Iris pigment epithelial cell (primary cell): ENCODE results near the gene IBA57.
"Not testable (repeated sequence)": the region's sequence is repeated elsewhere in the genome, so short reads cannot be mapped to it uniquely, and the experiment has no call there.

Source experiments
- DNase-seq: peaks from one replicate; pipeline ENCODE4 v3.0.0-alpha.2; 2011; ENCODE audit warnings: low read depth

Gene IBA57

DNA sequence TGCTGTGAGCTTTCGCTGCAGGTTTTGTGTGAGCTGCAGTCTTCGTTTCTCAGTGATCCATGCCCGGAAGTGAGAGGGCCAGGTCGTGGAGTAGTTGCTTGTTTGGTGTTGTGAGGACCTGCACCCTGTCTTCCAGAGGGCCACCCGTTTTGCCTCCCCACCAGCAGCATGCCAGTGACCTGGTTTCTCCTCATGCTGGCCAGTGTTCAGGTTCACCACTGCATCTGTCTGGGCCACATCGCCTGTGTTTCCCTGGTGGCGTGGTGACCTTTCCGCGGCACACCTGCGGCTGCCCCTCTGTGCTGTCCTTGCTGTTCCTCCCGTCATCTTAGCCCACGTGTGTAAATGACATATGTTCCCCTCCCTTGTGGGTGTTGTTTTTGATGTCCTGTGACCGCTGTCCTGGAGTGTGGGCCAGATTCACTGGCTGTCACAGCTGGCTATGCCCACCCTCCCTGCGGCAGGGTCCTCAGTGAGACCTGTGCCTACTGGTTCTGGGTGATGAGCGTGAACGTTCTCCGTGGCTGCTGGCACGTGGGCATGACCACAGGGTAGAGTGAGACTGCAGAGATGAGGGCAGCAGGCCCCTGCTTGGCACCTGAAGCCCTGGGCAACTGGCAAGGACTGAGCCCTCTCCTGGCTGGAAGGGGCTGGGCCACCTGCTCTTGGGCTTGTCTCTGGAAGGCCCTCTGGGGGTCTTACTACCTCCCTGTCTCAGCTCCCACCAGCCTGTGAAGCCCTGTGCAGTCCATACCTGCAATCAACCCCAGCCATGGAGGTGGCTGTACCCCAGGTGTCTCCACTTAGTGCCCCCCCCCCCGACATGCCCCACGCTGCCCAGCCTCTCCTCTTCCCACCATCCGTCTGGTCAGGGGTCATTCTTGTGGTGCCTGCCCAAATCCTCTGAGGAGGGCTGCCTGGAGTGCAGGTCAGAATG is 7.3 kb downstream of the IBA57 start:
- no peak for DNase-seq

DNA sequence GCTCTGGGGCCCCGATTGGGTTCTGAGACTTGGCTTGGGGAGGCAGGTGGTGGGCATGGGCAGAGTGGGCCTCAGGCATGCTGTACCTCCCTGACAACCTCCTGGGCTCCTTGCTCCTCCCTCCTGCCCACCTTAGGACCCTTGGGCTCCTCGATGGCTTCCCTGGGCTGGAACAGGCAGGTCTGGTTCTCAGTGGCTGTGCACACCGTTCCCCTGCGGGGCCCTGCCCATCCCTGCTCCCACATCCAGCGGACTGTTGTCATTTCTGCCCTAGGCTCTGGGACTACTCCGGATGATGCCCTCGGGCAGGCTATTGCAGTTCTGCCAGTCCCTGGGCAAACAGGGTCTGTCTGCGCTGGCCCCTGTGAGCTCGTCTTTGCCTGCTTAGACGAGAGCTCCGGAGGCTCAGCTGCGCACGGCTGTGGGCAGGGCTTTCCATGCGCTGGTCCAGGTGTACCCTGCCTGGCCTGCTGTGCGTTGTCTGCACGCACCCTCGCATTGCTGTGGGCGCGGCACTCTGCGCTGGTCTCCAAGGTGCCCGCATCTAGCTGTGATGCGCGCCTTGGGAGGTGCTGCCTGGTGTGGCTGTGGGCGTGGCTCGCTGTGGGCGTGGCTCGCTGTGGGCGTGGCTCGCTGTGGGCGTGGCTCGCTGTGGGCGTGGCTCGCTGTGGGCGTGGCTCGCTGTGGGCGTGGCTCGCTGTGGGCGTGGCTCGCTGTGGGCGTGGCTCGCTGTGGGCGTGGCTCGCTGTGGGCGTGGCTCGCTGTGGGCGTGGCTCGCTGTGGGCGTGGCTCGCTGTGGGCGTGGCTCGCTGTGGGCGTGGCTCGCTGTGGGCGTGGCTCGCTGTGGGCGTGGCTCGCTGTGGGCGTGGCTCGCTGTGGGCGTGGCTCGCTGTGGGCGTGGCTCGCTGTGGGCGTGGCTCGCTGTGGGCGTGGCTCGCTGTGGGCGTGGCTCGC is 8.2 kb downstream of the IBA57 start:
- DNase-seq: not testable (repeated sequence)

DNA sequence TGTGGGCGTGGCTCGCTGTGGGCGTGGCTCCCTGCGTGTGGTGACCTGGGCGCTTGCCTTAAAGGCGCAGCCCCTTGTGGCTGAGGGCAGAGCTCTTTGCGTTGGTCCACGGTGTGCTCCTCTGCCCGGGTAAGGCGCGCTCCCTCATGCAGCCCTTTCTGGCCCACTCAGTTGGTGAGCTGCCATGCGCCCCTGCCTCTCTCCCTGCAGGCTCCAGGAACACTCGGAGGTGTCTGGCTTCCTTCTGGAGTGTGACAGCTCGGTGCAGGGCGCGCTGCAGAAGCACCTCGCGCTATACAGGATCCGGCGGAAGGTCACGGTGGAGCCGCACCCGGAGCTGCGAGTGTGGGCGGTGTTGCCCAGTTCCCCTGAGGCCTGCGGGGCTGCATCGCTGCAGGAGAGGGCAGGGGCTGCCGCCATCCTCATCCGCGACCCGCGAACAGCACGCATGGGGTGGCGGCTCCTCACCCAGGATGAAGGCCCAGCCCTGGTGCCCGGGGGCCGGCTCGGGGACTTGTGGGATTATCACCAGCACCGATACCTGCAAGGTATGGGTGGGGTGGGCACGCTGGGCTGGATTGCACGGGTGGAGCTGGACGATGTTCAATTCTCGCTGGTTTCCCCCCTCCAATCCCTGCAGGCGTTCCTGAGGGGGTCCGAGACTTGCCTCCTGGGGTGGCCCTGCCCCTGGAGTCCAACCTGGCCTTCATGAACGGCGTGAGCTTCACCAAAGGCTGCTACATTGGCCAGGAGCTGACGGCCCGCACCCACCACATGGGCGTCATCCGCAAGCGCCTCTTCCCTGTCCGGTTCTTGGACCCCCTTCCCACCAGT is 9.1 kb downstream of the IBA57 start:
- no peak for DNase-seq

DNA sequence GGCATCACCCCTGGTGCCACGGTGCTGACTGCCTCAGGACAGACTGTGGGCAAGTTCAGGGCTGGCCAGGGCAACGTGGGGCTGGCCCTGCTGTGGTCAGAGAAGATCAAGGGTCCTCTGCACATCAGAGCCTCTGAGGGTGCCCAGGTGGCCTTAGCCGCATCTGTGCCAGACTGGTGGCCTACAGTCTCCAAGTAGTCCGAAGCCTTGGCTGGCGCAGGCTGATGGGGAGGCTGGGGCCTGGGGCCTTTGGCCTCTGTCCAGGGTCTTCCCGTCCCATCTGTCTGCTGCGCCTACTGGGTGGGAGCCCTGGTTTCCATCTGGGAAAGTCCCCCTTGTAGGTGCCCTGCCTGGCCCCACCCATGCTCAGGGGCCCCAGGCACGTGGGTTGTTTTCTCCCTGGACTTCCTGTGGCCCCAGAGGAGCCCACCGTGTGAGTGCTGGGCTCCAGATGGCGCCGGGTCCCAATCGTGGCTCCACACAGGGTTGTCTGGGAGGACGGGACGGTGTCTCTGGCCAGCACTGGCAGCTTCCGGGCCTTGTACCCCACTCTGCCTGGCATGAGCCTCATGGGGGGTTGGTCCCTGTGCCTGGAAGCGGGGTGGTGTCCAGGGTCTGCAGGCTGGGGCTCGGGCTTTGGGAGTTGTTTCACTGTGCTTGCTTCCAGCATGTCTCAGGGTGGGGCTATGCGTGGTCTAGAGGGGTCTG is 9.9 kb downstream of the IBA57 start:
- DNase-seq: no peak

DNA sequence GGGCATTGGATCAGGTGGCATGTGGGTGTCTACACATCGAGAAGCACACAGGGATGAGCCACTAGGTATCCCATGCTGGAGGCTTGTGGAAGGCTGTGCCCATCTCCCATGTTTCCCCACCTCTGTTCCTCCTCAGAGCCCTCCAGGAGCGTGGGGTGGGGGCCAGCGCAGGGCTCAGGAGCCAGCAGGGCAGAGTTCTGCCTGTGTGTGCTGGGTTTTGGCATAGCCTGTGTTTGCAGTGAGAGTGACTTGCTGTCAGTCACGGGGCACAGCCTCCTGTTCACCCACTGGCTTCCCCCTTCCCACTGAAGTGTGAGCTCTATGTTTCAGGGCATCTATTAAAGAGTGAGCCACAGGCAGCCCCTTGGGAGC is 10.4 kb downstream of the IBA57 start:
- DNase-seq: no peak

DNA sequence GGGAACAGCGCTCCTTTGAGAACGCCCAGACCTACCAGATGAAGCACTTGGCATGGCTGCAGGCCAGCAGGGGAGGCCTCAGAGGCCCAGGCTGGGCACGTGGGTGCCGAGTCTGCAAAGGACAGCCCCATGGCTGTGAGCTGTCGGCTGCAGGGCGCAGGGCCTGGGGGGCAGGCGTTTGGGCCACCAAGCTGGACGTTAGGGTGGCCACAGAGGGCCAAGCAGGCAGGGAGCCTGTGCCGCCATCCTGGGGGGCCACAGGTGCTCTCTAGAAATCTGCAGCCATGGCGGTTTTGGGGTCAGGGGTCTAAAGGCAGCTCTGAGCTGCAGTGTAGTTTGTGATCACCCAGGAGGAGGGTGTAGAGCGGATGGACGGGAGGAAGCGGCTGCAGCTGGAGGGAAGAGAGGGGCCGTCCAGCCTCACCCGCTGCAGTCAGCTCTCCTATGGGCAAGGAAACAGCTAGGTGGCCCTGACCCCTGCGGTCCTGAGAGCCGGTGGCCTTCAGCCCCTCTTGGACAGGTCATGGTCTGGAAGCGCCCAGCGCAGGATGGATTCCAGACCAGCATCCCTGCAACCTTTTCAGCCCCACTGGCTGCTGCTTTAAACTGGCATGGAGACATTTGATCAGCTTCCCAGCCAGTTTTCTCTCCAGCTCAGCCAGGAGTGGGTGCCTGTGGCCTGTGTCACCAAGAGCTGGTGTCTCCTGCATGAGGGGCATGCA is 11.0 kb downstream of the IBA57 start:
- DNase-seq: no peak

DNA sequence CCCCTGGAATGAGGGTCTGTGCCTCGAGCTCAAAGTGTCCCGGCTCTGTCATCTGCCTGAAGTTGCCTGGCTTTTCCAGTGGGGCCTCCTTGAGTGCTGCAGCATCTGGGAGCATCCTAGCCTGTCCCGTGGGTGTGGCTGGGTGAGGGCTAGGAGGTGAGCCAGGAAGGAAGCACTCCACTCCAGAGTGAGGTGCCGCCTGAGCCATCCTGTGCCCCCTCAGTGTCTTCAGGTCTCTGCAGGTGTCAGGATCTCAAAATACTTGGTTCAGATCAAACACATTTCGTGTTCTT is 11.5 kb downstream of the IBA57 start:
- DNase-seq: no peak

DNA sequence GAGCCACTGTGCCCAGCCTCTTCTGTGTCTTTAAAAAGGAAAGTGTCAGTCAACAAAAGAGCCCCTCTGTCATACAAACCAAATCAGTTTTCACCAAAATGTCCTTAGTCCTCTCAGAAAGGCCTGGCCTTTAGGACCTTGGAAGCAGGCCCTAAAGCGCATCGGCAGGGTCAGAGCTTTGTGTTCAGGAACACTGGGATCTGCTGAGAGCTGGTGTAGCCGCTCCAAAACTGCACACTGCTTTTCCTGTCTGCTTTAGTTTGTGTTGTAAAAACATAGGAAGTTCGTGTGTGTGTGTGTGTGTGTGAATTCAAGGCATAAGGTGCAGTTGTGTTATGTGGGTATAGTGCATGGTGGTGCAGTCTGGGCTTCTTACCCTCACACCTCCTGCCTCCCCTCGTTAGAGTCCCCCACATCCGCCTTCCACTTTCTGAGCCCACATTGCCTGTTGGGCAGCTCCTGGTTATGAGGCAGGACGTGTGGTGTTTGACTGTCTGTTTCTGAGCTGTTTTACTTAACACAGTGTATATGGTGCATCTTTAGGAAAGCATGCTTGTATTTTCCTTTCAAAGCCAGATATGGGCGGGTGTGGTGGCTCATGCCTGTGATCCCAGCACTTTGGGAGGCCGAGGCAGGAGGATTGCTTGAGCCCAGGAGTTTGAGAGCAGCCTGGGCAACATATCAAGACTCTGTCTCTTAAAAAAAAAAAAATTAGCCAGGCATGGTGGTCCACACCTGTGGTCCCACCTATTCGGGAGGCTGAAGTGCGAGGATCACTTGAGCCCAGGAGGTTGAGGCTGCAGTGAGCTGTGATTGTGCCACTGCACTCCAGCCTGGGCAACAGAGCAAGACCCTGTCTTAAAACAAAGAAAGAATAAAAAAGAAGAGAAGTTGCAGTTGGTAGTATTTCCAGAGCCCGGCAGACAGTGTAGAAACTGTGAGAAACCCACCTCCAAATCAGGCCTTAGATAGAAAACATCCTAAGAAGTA is 12.4 kb downstream of the IBA57 start:
- no peak for DNase-seq

DNA sequence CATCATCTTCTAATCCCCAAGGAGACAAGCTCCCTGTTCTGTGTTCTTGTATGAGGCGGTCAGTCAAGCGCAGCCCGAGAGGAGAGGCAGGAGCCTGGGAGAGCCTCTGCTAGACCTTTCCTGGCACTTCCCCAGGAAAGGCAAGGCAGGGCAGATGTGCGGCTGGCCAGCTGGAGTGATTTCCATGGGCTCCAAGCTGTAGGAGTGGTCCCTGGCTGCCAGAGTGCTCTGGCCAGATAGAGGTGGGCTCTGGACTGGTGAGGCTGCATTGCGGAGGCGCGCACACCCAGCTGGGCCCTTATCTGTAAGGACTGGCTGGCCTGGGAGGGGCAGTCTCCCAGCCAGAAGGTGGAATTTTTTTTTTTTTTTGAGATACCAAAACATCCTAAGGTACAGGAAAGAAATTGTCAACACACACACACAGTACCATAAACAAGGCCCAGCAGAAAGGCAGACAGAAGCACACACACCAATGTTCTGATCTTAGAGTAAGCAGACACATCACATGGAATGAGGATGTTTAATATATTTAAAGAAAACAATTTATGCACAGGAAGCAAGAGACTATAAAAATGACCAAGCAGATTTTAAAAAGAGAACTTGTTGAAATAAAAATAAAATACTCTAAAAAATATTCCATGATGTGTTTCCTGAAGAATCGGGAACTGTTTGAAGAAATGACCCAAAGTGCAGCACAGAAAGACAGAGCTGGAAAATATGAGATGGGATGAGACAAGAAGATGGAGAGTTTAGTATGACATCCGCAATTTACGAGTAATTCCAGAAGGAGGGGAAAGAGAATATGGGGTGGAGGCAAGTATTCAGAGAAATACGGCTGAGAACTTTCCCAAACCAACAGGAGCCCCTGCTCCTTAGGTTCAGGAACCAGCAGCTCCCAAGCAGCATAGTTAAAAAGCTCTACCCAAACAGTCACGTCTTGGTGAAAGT is 13.4 kb downstream of the IBA57 start:
- no peak for DNase-seq

DNA sequence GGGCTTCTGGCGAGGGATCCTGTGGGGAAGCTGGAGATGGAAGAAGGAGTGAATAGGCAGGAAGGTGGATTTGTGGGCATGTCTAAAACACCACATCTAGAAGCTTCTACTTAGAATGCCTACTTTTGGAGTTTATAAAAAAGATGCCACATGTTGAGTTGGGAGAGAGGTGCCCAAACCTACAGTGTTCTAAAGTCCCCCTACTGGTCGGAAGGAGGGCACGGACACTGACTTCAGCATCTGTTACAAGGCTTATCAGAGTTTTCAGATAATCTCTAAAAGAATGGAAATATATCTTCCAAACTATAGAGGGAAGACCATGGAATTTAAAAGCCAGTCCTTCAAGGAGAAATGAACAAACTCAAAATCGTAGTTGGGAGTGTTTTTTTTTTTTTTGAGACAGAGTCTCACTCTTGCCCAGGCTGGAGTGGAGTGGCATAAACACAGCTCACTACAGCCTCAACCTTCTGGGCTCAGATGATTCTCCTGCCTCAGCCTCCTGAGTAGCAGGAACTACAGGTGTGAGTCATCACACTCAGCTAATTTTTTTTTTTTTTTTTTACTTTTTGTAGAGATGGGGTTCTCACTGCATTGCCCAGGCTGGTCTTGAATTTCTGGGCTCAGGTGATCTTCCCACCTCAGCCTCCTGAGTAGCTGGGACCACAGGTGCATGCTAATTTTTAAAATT is 14.8 kb downstream of the IBA57 start:
- DNase-seq: no peak

DNA sequence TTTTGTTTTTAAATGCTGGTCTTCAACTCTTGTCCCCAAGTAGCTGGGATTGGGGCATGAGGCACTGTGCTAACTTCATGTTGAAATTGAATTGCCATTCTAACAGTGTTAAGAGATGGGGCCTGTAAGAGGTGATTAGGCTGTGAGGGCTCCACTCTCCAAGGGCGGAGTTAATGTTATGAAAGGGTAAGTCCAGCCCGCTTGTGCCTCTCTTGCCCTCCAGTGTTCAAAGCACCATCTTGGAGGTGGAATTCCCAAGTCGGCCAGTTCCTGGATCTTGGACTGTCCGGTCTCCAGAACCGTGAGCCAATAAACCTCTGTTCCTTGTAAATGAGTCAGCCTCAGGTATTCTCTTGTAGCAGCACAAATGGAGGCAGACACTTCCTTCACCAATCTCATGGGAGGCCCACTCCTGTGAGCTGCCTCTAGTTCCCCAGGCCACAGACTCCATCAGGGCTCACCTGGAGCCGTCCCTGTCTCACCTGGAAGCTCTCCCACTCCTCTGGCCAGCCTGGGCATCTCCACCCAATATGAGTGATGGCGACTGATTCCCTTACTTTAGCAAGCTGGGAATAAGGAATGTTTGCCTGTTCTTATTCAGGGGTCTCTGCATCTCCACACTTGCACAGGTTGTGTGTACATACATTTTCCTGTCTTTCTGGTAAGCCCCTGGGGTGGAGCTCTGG is 15.5 kb downstream of the IBA57 start:
- DNase-seq: no peak

DNA sequence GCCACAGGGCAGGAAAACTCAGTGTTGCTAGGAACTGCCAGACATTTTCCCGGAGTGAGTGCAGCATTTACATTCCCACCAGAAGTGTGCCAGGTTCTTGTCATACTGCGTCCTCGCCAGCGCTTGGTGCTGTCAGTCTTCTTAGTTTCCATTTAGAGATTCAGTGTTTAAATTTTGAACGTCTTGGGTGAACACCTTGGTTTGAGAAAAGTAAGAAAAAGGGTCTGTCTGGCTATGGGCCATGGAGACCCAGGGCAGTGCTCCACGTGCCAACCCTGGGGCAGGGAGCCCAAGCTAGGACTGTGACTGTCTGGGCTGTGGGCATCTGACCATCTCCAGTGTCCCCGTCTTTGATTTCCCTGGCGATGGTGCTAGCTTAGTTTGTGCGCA is 16.0 kb downstream of the IBA57 start:
- DNase-seq: no peak

DNA sequence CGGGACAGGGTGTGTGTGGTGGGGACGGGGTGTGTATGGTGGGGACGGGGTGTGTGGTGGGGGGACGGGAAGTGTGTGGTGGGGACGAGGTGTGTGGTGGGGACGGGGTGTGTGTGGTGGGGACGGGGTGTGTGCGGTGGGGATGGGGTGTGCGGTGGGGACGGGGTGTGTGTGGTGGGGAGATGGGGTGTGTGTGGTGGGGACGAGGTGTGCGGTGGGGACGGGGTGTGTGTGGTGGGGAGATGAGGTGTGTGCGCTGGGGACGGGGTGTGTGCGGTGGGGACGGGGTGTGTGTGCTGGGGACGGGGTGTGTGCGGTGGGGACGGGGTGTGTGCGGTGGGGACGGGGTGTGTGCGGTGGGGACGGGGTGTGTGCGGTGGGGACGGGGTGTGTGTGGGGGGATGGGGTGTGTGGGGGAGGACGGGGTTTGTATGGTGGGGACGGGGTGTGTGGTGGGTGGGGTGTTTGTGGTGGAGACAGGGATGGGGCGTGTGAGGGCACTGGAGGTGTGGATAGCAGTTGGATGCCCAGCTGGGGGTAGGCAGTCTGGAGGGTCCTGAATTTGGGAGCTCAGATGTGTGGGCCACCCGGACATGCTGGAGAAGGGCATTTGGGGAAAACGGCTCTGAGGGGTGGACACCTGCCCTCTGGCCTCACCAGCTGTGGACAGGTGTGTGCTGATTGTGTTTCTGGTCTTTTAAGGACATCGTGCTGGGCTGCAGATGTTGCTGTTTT is 16.9 kb downstream of the IBA57 start:
- no peak for DNase-seq

DNA sequence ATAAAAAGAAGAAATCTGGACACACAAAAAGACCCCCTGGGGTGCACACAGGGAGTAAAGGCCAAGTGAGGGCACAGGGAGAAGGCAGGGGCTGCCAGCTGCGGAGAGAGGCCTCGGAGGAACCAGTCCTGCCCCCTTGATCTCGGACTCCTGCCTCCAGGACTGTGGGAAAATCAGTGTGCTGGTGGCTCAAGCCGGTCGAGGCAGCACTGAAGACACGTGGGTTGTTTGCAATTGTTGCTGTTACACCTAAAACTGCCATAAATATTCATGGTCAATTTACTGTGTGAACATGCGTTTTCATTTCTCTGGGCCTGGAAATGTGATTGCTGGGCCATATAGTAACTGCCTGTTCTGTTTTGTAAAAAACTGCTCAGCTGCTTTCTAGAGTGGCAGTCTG is 18.5 kb downstream of the IBA57 start:
- DNase-seq: no peak

DNA sequence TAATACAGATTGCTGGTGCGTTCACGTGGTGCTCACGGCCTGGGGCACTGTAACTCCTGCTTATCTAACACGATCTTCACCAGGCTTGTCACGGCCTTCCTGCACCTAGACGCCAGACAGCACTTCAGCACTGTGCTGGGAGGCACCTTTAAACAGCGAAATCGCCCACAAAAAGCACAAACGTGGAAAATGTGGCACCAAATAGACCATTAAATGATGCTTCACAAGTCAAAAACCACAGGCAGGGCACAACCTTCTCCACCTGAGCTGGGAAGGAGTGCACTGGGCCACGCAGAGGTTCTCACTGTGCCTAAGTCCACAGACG is 20.0 kb downstream of the IBA57 start:
- no peak for DNase-seq

DNA sequence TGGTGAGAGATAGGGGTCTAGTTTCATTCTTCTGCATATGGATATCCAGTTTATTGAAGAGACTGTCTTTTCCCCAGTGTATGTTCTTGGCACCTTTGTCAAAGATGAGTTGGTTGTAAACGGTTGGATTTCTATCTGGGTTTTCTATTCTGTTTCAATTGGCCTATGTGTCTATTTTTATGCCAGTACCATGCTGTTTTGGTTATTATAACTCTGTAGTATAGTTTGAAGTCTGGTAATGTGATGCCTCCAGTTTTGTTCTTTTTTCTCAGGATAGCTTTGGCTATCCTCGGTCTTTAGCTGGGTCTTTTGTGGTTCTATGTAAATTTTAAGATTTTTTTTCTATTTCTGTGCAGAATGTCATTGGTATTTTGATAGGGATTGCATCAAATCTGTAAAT is 22.6 kb downstream of the IBA57 start:
- not testable (repeated sequence) for DNase-seq

DNA sequence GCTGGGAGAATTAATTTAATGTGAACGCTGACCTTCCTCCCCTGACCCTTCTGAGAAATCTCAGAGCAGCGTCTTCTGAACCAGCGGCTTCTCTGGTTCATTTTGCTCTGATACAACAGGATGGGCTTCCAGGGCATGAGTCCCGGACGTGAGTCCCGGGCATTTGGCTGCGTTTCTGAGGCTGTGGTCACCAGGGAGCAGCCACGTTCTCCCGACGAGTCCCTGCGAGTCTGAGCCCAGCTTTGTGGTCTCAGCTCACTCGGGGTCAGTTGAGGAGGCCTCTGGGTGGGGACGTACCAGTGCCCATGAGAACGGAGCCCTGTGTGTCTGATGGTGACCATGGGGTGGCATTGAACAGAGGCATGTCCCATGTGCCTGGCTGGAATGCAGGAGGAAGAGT is 24.6 kb downstream of the IBA57 start:
- DNase-seq: no peak
